ENCODE measurements around the gene CFAP100.

The CFAP100 gene

DNA sequence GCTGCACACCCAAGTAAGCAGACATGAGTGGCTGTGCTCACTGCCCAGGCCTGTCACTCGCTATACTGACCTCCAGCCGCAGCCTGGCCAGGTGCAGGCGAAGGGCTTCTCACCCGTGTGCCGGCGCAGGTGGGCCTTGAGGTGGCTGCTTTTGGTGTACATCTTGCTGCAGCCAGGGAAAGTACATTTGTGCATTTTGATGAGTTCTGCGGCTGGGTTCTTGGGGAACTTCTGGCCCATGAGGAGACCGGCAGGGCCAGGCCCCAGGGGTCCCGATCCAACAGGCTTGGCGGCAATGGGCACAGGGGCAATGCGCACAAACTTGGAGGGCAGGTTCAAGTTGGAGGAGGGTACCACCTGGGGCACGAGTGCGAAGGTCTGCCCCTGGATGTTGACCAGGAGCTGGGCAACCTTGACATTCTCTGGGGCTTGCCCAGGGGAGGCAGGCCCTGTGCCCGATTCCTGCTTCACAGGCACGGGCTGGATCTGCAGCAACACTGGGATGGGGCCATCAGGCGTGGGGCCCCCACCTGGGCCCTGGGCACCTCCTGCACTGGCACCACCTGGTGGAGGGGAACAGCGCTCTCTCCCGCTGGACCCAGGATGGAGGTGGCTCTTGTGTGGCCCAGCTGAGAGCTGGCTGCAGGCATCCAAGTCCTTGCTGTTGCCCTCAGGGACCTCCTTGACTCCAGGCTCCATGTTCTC, 42.8 kb upstream of the CFAP100 start:
- H3K36me3 ChIP-seq = no peaks in the 10 kb centered on the region

GRCh38 chr3:126352476-126353454, 41.9 kb upstream of the CFAP100 start:
- TF ChIP-seq CTCF (IDR thresholded peaks at IDR 0.05) = no peak
- no peak overlapping the region for H3K27ac ChIP-seq
- peaks cover 17 to 21% of the 10 kb centered on the region in 2 experiments for H3K4me1 ChIP-seq (ENCODE audit: control insufficient read depth in 1 of 2, insufficient read depth in 1 of 2, low read depth in 1 of 2, low read length in 1 of 2)
- H3K36me3 ChIP-seq = no peaks in the 10 kb centered on the region
- no peak overlapping the region for H3K4me3 ChIP-seq (ENCODE audit: low read depth in 1 of 2, low read length in 1 of 2)
- no peaks in the 10 kb centered on the region for H3K9me3 ChIP-seq
- H3K27me3 ChIP-seq = peaks cover 43% of the 10 kb centered on the region

More for the DNA sequence above, 42.8 kb upstream of the CFAP100 start:
- Histone ChIP-seq H3K27ac (no peak overlapping the region), H3K9me3 (no peaks in the 10 kb centered on the region), H3K4me3 (ENCODE audit: low read depth in 1 of 2, low read length in 1 of 2) (no peak overlapping the region), H3K27me3 (peaks cover 35% of the 10 kb centered on the region), H3K4me1 (ENCODE audit: control insufficient read depth in 1 of 2, insufficient read depth in 1 of 2, low read depth in 1 of 2, low read length in 1 of 2) (peaks cover 12 to 17% of the 10 kb centered on the region in 2 experiments)
- TF ChIP-seq CTCF (IDR thresholded peaks at IDR 0.05) = no peak

- Histone ChIP-seq H3K4me1 (ENCODE audit: control insufficient read depth in 1 of 2, insufficient read depth in 1 of 2, low read depth in 1 of 2, low read length in 1 of 2) (peaks cover 21 to 24% of the 10 kb centered on the region in 2 experiments), H3K27ac (no peak overlapping the region)
- TF ChIP-seq CTCF (IDR thresholded peaks at IDR 0.05) = no peak
These were observed 40.9 kb upstream of the CFAP100 start for GRCh38 chr3:126353694-126354321.

DNA sequence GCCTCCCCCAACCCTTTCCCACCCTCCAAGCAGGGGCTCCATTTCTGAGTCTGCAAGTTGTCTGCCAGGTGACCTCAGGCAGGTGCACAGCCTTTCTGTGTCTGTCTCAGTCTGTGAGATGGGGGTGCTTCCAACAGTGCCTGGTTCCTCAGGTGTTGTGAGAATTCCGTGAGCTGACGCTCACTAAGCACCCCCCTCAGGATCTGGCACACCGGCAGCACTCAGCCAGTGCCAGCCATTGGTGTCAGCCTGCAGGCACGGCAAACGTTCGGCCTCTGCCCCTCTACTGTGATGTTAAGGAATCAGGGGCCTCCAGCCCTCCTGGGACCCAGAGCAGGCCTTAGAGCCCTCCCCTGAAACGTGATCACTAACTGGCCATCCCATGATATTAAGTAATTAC, 39.9 kb upstream of the CFAP100 start:
- no peaks in the 10 kb centered on the region for H3K9me3 ChIP-seq
- H3K27me3 ChIP-seq = peaks cover 64% of the 10 kb centered on the region

More at GRCh38 chr3:126353694-126354321, 40.9 kb upstream of the CFAP100 start:
- Histone ChIP-seq H3K9me3 (no peaks in the 10 kb centered on the region), H3K36me3 (no peaks in the 10 kb centered on the region), H3K27me3 (peaks cover 54% of the 10 kb centered on the region), H3K4me3 (ENCODE audit: low read depth in 1 of 2, low read length in 1 of 2) (no peak overlapping the region)

More for the DNA sequence above, 39.9 kb upstream of the CFAP100 start:
- Histone ChIP-seq H3K4me1 (ENCODE audit: control insufficient read depth in 1 of 2, insufficient read depth in 1 of 2, low read depth in 1 of 2, low read length in 1 of 2) (peaks cover 21 to 24% of the 10 kb centered on the region in 2 experiments), H3K27ac (no peak overlapping the region), H3K4me3 (ENCODE audit: low read depth in 1 of 2, low read length in 1 of 2) (no peak overlapping the region), H3K36me3 (no peaks in the 10 kb centered on the region)
- no peak for TF ChIP-seq CTCF (IDR thresholded peaks at IDR 0.05)
